ENCODE data around the gene PRUNE1.
A peak's percentile ranks its signal among the peaks of the same experiment; 100 is the strongest.

PRUNE1 gene

DNA sequence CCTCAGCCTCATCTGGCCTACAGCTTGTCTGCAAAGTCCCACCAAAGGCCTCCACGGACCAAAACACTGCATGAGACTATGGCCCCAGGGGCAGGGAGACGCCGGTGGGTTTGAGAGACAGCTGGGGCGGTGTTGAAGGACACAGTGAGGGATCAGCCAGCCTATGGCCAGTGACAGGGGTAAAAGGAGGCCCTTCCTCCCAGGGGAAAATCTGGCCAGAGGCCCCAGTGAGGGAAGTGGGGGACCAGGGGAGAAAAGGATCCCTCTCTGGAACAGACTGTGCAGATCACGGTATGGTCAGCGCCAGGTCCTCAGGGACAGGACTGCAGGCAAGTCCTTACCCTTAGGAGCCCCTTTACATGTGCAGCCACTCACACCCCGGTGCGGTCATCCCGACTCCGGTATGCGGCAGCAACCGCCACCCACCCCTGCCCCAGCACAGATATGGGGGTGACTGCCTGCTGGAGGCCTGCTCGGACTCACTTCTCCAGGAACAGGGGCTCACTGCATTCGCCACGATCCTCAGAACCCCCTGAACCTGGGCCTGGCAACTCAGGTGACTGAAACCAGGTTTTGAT is 34.9 kb upstream of the PRUNE1 start:
- peaks cover 44% of the 10 kb centered on the region for H3K4me1 ChIP-seq (ENCODE audit: insufficient read depth, low read length)
- peak overlapping the region; percentile 78 for H3K9ac ChIP-seq (ENCODE audit: low read depth, low read length)
- peaks cover 6% of the 10 kb centered on the region for H3K36me3 ChIP-seq (ENCODE audit: insufficient read depth, low read length)
- H3K9me3 ChIP-seq (ENCODE audit: control insufficient read depth, insufficient read depth, low read length): no peaks in the 10 kb centered on the region

DNA sequence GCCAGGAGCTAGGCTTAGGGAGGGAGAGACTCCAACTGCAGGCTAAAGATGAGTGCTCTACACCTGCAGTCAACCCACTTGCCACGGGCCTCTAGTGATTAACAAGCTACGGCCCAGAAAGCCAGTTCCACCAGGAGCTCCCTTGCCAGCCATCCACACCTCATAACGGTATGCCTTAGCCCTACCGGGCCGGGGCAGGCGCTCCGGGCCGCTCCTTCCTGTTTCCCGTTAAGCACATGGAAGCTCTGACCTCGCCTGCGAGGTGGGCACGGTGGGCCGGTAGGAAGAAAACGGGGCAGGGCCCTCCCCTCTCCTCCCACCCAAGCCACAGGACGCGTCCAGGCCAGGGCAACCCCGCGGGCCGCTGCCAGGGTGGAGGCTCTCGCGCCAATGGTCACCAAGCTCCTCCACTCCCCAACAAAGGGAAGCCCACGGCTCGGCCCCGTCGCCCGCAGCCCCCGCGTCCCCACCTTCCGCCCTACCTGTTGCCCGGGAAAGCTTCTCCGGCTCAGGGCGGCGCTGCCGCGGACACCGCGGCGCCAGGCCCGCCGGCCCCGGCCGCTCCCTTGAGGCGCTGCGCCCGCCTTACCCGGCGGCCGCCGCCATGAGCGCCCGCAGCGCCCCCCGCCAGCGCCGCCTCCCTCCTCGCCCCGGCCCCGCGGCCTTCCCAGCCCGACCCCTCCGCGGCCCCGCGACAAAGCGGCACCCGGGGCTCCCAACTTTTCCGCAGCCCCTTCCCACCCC is 34.2 kb upstream of the PRUNE1 start:
- no peaks in the 10 kb centered on the region for H3K36me3 ChIP-seq (ENCODE audit: insufficient read depth, low read length)
- H3K9ac ChIP-seq (ENCODE audit: low read depth, low read length): peak overlapping the region; percentile 78
- H3K4me1 ChIP-seq (ENCODE audit: insufficient read depth, low read length): peaks cover 47% of the 10 kb centered on the region
- no peaks in the 10 kb centered on the region for H3K9me3 ChIP-seq (ENCODE audit: control insufficient read depth, insufficient read depth, low read length)

DNA sequence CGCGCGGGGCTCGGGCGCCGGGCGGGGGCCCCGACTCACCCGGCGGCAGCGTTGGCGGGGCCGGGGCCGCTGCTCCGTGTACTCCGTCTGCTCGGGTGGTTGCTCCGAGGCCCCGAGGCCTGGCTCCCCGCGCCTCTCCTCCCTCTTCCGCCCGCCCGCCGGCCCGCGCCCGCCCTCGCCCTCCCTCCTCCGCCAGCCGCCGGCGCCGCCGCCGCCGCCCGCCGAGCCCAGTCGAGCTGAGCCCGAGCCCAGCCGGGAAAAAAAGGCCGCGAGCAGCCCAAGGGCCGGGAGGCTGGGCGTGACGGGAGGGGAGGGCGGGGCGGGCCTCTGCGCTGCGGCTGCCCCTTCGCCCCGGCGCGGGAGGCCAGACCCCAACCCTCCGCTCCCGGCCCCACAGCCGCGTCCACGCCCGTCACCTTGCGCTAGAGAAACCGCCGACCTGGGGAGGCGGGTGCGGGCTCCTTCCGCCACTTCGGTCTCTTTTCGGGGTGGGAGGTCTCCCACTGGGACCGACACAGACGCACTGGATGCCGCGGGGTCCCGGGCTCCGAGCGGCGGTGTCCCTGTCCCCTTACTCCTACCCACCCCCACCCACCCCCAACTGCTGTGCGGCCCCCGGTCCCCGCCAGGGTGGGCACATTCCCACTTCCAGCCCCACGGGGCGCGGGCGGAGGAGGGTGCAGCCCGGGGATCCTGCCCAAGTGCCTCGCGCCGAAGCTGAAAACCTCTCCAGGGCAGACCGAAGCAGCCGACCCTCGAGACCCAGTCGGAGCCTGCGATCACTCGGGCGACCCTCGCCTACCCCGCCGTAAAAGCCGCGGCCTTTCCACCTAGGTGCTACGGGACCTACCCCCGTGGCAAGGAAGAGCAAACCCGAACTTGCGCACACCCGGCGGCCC is 33.4 kb upstream of the PRUNE1 start, which contains the start of gene CERS2:
Gene CERS2 (minus strand): TSS at position 256 of the 899 bp plus-strand sequence. CDS start 5,745 bp downstream, outside the sequence.
- Histone ChIP-seq H3K9me3 (ENCODE audit: control insufficient read depth, insufficient read depth, low read length) (no peaks in the 10 kb centered on the region), H3K9ac (ENCODE audit: low read depth, low read length) (peak within 1 kb of the TSS; percentile 78), H3K4me1 (ENCODE audit: insufficient read depth, low read length) (peaks cover 50% of the 10 kb centered on the region), H3K36me3 (ENCODE audit: insufficient read depth, low read length) (no peaks in the 10 kb centered on the region)

DNA sequence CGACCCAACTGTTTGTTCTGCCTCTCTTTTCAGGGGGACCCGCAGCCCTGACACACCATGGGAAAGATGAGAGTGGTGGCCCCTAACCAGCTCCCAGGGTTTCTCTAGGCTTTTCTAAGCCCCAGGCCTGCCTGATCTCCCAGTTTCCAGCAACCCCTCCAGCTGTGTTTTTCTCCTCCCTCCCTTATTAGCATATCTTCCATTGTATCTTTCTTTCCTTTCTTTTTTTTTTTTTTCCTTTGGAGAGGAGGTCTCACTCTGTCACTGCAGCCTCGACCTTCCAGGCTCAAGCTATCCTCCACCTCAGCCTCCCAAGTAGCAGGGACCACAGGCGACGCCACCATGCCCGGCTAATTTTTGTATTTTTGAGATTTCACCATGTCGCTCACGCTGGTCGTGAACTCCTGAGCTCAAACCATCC is 31.8 kb upstream of the PRUNE1 start:
- no peaks in the 10 kb centered on the region for H3K36me3 ChIP-seq (ENCODE audit: insufficient read depth, low read length)
- H3K9me3 ChIP-seq (ENCODE audit: control insufficient read depth, insufficient read depth, low read length): no peaks in the 10 kb centered on the region
- no peak overlapping the region; the same call in 1 of the 2 replicates for H3K9ac ChIP-seq (ENCODE audit: low read depth, low read length)
- peaks cover 44% of the 10 kb centered on the region for H3K4me1 ChIP-seq (ENCODE audit: insufficient read depth, low read length)

DNA sequence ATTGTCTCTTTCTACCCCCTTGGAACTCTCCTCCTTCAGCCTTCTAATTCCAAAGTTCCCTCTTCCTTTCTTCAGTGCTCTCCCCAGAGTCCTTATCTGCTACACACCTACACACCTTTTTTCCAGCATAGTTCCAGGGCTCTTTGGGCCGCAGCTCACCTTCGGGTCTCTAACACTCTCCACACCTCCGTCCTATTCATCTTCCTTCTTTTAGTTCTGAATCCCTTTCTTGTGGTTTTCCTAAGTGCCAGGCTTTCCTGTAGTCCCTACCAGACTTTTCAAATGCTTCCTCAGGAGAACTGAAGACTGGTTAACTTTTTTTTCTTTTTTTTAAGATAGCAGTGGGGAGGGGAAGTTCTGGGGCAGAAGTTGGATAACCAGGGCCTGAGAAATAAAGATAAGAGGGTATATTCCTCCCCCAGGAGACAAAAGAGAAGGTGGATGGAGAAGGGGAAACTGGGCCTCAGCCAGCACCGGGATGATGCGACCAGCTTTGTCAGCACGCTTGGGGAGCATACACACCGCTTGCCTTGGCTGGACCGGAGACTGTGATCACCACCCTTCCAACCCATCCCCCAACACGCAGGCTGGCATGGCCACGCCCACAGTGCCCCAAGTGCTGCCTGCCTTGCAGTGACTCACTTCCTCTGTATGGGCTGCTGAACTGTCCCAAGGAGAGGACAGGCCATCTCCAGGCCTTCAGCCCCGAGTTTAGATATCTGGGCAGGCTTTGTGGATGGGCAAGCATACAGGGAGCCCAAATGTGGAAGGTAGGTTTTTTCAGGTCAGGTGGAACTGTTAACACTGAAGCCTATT is 31.2 kb upstream of the PRUNE1 start:
- Histone ChIP-seq H3K9ac (ENCODE audit: low read depth, low read length) (peak overlapping the region; percentile 11; the same call in 1 of the 2 replicates), H3K36me3 (ENCODE audit: insufficient read depth, low read length) (no peaks in the 10 kb centered on the region), H3K9me3 (ENCODE audit: control insufficient read depth, insufficient read depth, low read length) (no peaks in the 10 kb centered on the region), H3K4me1 (ENCODE audit: insufficient read depth, low read length) (peaks cover 44% of the 10 kb centered on the region)

DNA sequence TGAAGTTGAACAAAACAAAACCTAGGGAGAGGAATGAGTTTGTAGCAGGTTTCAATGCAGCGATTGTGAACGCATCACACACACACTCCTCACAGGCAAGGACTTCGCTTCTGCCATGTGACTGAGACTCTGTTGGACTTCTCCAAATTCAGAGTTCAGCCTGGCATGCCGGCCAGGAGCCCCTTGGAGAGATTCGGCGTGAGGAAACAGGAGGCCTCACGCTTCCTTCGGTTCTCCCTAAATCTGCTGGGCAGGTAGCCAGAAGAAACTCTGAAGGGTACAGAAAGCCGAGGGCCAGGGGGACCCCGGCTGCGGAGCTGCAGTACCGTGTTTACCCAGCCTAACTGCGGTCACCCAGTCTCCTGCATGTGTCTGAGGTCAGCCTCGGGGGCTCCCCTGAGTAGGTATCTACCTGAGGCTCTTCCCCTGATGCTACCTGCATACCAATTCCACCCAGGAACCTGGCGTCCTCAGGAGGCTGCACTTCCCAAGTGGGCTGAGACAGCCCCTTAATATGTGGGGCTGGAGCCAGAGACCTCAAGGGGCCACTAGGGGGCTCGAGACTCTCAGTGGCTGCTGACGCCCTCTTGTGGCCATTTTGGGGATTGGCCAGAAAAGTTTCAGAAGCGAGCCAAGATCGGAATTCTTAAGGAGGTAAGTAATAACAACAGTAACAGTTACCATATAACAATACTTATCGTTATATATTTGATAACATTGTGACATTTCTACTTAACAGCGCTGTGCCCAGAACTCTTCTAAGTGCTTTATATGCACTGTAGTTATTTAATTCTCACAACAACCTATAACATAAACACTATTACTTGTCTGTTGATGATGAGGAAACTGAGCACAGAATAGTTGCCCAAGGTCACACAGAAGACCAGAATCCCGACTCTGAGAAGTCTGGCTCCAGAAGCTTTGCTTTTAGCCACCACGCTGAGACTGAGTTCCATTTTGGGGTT is 28.9 kb upstream of the PRUNE1 start:
- Histone ChIP-seq H3K4me1 (ENCODE audit: insufficient read depth, low read length) (peaks cover 36% of the 10 kb centered on the region), H3K9ac (ENCODE audit: low read depth, low read length) (peak overlapping the region; percentile 9; the same call in 1 of the 2 replicates), H3K36me3 (ENCODE audit: insufficient read depth, low read length) (no peaks in the 10 kb centered on the region), H3K9me3 (ENCODE audit: control insufficient read depth, insufficient read depth, low read length) (no peaks in the 10 kb centered on the region)

DNA sequence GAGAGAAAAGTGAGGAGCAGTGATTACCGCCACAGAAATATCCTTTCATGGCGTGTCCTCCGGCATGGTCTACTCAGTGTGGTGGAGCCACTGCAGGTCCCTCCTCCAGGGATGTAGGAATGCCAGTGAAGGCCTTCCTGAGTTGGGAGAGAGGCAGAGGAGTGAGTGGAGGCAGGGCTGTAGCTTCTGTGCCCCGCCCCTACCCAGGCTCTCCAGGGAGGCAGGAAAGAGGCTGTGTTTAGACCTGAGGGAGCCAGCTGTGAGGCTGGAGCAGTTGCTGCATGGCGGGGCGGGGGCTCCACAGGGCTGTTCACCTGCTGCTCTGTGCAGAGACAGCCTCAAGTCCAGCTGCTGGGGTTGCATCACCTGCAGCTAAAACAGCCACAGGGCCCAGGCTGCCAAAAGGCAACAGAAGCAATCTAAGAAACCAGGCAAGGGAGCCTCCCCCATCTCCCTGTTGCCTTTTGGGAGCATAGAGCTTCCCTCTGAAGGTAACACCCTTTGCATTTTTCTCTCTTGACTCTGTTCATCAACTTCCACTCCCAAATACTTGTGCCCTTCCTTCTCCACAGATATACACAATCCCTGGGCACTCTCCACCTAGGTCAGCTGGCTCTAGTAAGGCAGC is 27.0 kb upstream of the PRUNE1 start:
- no peaks in the 10 kb centered on the region for H3K9me3 ChIP-seq (ENCODE audit: control insufficient read depth, insufficient read depth, low read length)
- H3K9ac ChIP-seq (ENCODE audit: low read depth, low read length): no peak overlapping the region

DNA sequence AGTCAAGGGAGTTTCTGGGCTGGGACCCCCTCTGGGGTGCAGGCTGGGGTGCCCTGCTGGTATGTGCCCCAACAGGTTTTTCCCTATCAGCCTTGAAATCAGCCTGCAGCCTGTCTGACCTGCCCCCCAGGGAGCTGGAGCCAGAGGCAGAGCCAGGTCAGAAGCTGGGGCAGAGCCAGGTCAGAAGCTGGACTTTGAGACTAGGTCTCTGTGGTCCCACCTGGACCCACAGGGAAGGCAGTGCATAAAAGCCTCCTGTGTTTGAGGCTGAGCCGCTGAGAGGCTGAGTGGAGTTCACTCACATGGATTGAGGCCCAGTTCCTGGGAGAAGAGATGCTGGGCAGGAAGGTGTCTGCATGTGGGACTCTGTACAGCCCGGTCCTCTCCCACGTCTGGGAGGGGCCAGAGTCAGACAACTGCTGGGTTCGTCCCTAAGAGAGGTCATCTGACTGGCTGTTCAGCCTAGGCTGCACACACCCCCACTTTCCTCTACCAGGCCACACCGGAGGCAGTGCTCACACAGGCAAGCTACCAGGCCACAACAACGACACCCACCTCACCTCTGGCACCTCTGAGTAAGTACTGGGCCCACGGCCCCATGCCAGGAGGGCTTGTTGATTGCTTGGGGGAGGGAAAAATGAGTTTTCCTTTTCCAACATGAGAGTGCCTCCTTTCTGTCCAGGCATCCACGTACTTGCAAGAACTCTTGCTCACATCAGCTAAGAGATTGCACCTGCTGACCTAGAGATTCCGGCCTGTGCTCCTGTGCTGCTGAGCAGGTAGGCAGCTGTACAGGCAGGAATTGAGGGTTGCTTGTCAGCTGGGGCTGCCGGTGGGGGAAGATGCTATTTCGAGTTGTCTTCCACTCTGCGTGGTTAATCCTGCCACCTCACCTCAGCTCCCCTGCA is 26.2 kb upstream of the PRUNE1 start, which contains the start of gene ANXA9:
Gene ANXA9 (plus strand): TSS at position 488 of the 908 bp plus-strand sequence. CDS start 814 bp downstream, outside the sequence.
- H3K36me3 ChIP-seq (ENCODE audit: insufficient read depth, low read length): no peaks in the 10 kb centered on the region
- H3K4me1 ChIP-seq (ENCODE audit: insufficient read depth, low read length): peaks cover 24% of the 10 kb centered on the region
- H3K9ac ChIP-seq (ENCODE audit: low read depth, low read length): no peak within 1 kb of the TSS
- no peaks in the 10 kb centered on the region for H3K9me3 ChIP-seq (ENCODE audit: control insufficient read depth, insufficient read depth, low read length)

More for the DNA sequence above, 27.0 kb upstream of the PRUNE1 start:
- no peaks in the 10 kb centered on the region for H3K36me3 ChIP-seq (ENCODE audit: insufficient read depth, low read length)
- peaks cover 30% of the 10 kb centered on the region for H3K4me1 ChIP-seq (ENCODE audit: insufficient read depth, low read length)

DNA sequence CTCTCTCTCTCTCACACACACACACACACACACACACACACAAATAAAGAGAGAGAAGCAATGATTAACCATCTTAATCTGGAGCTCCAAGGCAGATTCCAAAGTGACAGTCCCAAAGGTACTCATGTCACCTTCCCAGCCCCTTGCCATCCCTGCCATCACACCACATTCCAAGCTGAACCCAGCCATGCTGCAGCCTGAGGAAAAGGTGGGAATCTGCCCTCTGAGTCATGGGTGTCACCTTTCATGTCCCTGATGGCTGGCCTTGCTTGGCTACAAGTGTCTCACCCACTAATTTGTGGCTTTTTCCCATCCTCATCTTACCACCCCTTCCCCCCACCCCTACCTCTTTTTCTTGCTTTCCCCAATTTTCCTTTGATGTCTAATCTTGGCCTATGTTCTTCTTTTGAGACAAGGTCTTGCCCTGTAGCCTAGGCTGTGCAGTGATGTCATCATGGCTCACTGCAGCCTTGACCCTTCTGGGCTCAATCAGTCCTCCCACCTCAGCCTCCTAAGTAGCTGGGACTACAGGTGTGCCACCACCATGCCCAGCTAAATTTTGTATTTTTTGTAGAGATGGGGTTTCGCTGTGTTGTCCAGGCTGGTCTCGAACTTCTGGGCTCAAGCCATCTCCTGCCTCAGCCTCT is 22.9 kb upstream of the PRUNE1 start:
- Histone ChIP-seq H3K9me3 (ENCODE audit: control insufficient read depth, insufficient read depth, low read length) (no peaks in the 10 kb centered on the region), H3K9ac (ENCODE audit: low read depth, low read length) (no peak overlapping the region), H3K4me1 (ENCODE audit: insufficient read depth, low read length) (peaks cover 13% of the 10 kb centered on the region), H3K36me3 (ENCODE audit: insufficient read depth, low read length) (no peaks in the 10 kb centered on the region)

DNA sequence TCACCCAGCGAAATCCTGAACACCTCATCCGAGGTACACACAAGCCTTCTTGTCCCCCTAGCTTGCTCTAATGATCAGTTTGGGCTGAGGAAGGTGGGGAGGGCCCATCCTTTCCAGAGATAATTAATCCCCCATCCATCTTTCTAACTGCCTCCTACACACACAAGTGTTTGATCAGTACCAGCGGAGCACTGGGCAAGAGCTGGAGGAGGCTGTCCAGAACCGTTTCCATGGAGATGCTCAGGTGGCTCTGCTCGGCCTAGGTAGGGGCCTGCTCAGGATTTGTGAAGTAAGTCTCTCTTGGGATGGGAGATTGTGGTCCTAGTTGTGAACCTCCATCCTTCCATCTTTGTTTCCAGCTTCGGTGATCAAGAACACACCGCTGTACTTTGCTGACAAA is 20.3 kb upstream of the PRUNE1 start:
- Histone ChIP-seq H3K4me1 (ENCODE audit: insufficient read depth, low read length) (no peaks in the 10 kb centered on the region), H3K9ac (ENCODE audit: low read depth, low read length) (no peak overlapping the region), H3K36me3 (ENCODE audit: insufficient read depth, low read length) (no peaks in the 10 kb centered on the region), H3K9me3 (ENCODE audit: control insufficient read depth, insufficient read depth, low read length) (no peaks in the 10 kb centered on the region)

DNA sequence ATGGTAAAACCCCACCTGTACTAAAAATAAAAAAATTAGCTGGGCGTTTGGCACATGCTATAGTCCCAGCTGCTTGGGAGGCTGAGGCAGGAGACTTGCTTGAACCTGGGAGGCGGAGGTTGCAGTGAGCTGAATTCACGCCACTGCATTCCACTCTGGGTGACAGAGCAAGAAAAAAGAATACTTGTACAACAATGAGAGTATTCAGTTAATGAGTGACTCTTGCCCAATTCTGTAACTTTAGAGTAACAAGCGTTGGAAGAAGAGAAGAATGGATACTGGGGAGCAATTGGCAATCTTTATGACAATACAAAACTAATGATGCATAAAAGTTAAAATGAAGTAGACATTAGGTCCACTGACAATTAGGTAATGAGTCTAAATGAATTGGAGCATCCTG is 15.6 kb upstream of the PRUNE1 start:
- Histone ChIP-seq H3K9me3 (ENCODE audit: control insufficient read depth, insufficient read depth, low read length) (no peaks in the 10 kb centered on the region), H3K36me3 (ENCODE audit: insufficient read depth, low read length) (no peaks in the 10 kb centered on the region), H3K9ac (ENCODE audit: low read depth, low read length) (no peak overlapping the region), H3K4me1 (ENCODE audit: insufficient read depth, low read length) (peaks cover 3% of the 10 kb centered on the region; the same call in 1 of the 2 replicates)

Measured in ES-I3 (cell line).